HG03571 (cell line): ENCODE measurements around the gene DDX27.

ENCODE experiments used
- ATAC-seq: cut with Tn5 transposase; IDR thresholded peaks from one replicate; pipeline ENCODE4 v1.9.1; 2021; ENCODE audit not compliant: unreplicated experiment

Gene DDX27

GRCh38 chr20:49276961-49277785, 58.0 kb downstream of the DDX27 start:
- no peak for ATAC-seq

- ATAC-seq = no peak
These were observed 58.5 kb downstream of the DDX27 start for GRCh38 chr20:49277786-49278035.

- ATAC-seq = peak; percentile 79
These were observed 59.0 kb downstream of the DDX27 start, which contains the start of gene ZNFX1 for GRCh38 chr20:49278036-49278817. Gene ZNFX1, minus strand, starts transcription at chr20:49278057. Its CDS starts 2,218 bp downstream, at chr20:49275839.

GRCh38 chr20:49278818-49279676, 59.8 kb downstream of the DDX27 start:
- no peak for ATAC-seq

GRCh38 chr20:49279677-49280462, 60.7 kb downstream of the DDX27 start:
- no peak for ATAC-seq

- no peak for ATAC-seq
These were observed 61.3 kb downstream of the DDX27 start for GRCh38 chr20:49280463-49281058.

- no peak for ATAC-seq
These were observed 62.1 kb downstream of the DDX27 start for GRCh38 chr20:49281059-49281912.

GRCh38 chr20:49281913-49282467, 62.8 kb downstream of the DDX27 start:
- ATAC-seq = no peak

- ATAC-seq = no peak
These were observed 63.5 kb downstream of the DDX27 start for GRCh38 chr20:49282584-49283171.

- no peak for ATAC-seq
These were observed 64.0 kb downstream of the DDX27 start for GRCh38 chr20:49283176-49283702.

GRCh38 chr20:49283703-49284625, 64.7 kb downstream of the DDX27 start:
- ATAC-seq = no peak

GRCh38 chr20:49284818-49285217, 65.6 kb downstream of the DDX27 start:
- no peak for ATAC-seq

GRCh38 chr20:49285233-49285668, 66.0 kb downstream of the DDX27 start:
- no peak for ATAC-seq

GRCh38 chr20:49285813-49286494, 66.7 kb downstream of the DDX27 start:
- no peak for ATAC-seq

GRCh38 chr20:49286689-49287551, 67.7 kb downstream of the DDX27 start:
- no peak for ATAC-seq
